ENCODE results near the gene MALRD1.

DNA sequence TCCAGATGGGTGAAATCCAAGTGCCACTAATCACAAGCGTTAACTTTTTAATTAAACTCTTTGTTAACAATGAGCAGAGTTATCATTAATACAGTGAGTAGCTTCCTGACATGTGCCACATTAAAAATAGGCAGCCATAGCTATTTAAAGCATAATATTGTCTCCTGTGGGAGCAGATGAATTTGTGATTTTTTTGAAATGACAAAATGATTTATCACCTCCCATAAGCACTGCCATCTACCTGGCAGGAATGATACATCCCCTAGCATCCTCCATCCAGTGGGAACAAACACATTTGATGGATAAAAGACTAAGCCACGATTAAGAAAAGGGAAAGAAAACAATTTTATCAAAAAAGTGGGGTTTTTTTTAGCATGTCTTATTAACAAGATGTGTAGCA is 605.3 kb downstream of the MALRD1 start:
- TF ChIP-seq, protein P1, sequence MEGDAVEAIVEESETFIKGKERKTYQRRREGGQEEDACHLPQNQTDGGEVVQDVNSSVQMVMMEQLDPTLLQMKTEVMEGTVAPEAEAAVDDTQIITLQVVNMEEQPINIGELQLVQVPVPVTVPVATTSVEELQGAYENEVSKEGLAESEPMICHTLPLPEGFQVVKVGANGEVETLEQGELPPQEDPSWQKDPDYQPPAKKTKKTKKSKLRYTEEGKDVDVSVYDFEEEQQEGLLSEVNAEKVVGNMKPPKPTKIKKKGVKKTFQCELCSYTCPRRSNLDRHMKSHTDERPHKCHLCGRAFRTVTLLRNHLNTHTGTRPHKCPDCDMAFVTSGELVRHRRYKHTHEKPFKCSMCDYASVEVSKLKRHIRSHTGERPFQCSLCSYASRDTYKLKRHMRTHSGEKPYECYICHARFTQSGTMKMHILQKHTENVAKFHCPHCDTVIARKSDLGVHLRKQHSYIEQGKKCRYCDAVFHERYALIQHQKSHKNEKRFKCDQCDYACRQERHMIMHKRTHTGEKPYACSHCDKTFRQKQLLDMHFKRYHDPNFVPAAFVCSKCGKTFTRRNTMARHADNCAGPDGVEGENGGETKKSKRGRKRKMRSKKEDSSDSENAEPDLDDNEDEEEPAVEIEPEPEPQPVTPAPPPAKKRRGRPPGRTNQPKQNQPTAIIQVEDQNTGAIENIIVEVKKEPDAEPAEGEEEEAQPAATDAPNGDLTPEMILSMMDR (conservative IDR thresholded peaks at IDR 0.05 in 1 of 2, IDR thresholded peaks at IDR 0.05 in 1 of 2; ENCODE audit: extremely low read depth in 1 of 2, insufficient read depth in 1 of 2, low read depth in 1 of 2, low read length in 2 of 2), result no peak
- no peak for TF ChIP-seq EZH2 (IDR thresholded peaks at IDR 0.05; ENCODE audit: borderline replicate concordance, low read length)
